ENCODE data around the gene THAP4. TPM values are rescaled to one million over a fixed set of nuclear protein-coding genes. Genes with fewer than 3 reads are reported as not detected.

THAP4 gene
- total RNA-seq, 1 experiment from 2014 or later = 71.2 TPM

GRCh38 chr2:241553512-241553830, 83.5 kb downstream of the THAP4 start:
- intact Hi-C loops (cut with micrococcal nuclease) = loop anchor here (10.0 kb wide), 1 partner anchor 331 kb away; no protein-coding TSS in a partner anchor
- BruUV-seq (replicated peaks) = no TSS peak
- Histone ChIP-seq H3K27me3 (ENCODE audit: insufficient read depth, low read length) (no peaks in the 10 kb centered on the region), H3K9ac (ENCODE audit: low read length) (no peak overlapping the region), H3K27ac (ENCODE audit: low read depth, low read length) (no peak overlapping the region), H3K79me2 (ENCODE audit: insufficient read depth, low read length) (no peaks in the 10 kb centered on the region), H3K36me3 (ENCODE audit: control insufficient read depth in 1 of 2, insufficient read depth in 2 of 2, low read length in 2 of 2) (no peaks in the 10 kb centered on the region), H4K20me1 (ENCODE audit: insufficient read depth) (no peaks in the 10 kb centered on the region), H3K4me2 (ENCODE audit: low read length) (no peak overlapping the region), H3K9me2 (ENCODE audit: insufficient read depth) (no peaks in the 10 kb centered on the region), H3K9me3 (ENCODE audit: control insufficient read depth in 1 of 2, insufficient read depth in 1 of 2, low read depth in 1 of 2, low read length in 2 of 2) (no peaks in the 10 kb centered on the region), H3K4me1 (ENCODE audit: control insufficient read depth in 1 of 2, insufficient read depth in 2 of 2, low read length in 2 of 2) (peaks cover 18 to 43% of the 10 kb centered on the region in 2 experiments), H3K4me3 (replicated peaks in 1 of 2; ENCODE audit: low read depth in 1 of 2, low read length in 2 of 2) (no peak overlapping the region), H2AFZ (ENCODE audit: low read depth, low read length, poor library complexity, severe bottlenecking) (no peak overlapping the region)
- ChIA-PET POLR2A (no interaction called here), RAD21 (ENCODE audit: low non-redundant PET in 1 of 2, low total read pairs in 2 of 2, uncharacterized antibody in 2 of 2, unreplicated experiment in 2 of 2) (no interaction called here), CTCF (interaction anchor here (0.6 kb wide), 1 partner anchor 93 kb away, joined by 5 read pairs; no protein-coding TSS in a partner anchor)
- TF ChIP-seq CTCF (IDR thresholded peaks at IDR 0.05 in 2 of 3, conservative IDR thresholded peaks at IDR 0.05 in 1 of 3; ENCODE audit: borderline replicate concordance in 1 of 3, insufficient read depth in 1 of 3, low read depth in 2 of 3, low read length in 2 of 3) = no peak
- no peak for TF ChIP-seq ZBTB33 (IDR thresholded peaks at IDR 0.05; ENCODE audit: extremely low read depth, insufficient replicate concordance, low read length)
- TF ChIP-seq RAD21 (IDR thresholded peaks at IDR 0.05; ENCODE audit: low read depth) = no peak
- TF ChIP-seq CBX3 (IDR thresholded peaks at IDR 0.05; ENCODE audit: low read depth) = no peak
- TF ChIP-seq ZFX (IDR thresholded peaks at IDR 0.05) = no peak
- TF ChIP-seq POLR2A (IDR thresholded peaks at IDR 0.05; ENCODE audit: borderline replicate concordance, extremely low read depth, insufficient read depth, insufficient read length) = no peak
- TF ChIP-seq CEBPB (IDR thresholded peaks at IDR 0.05; ENCODE audit: low read depth) = no peak
- no peak for TF ChIP-seq ELF1 (IDR thresholded peaks at IDR 0.05; ENCODE audit: borderline replicate concordance, low read depth)
- TF ChIP-seq POLR2AphosphoS5 (IDR thresholded peaks at IDR 0.05; ENCODE audit: low read depth, low read length) = no peak
- TF ChIP-seq MAX (IDR thresholded peaks at IDR 0.05) = no peak
- no peak for TF ChIP-seq SRF (IDR thresholded peaks at IDR 0.05; ENCODE audit: low read depth)
- no peak for TF ChIP-seq JUND (IDR thresholded peaks at IDR 0.05)
- TF ChIP-seq ZNF274 (IDR thresholded peaks at IDR 0.05; ENCODE audit: low read depth, low read length) = no peak
- TF ChIP-seq EGR1 (IDR thresholded peaks at IDR 0.05; ENCODE audit: low read depth) = no peak
- TF ChIP-seq YY1 (IDR thresholded peaks at IDR 0.05; ENCODE audit: extremely low read depth, insufficient replicate concordance, low read depth, low read length) = no peak
- TF ChIP-seq EZH2 (IDR thresholded peaks at IDR 0.05) = no peak
- TF ChIP-seq SIN3A (IDR thresholded peaks at IDR 0.05; ENCODE audit: low read depth) = no peak
- no peak for TF ChIP-seq EZH2phosphoT487 (IDR thresholded peaks at IDR 0.05; ENCODE audit: borderline replicate concordance)
- TF ChIP-seq REST (IDR thresholded peaks at IDR 0.05; ENCODE audit: low read depth) = no peak
- ATAC-seq (no peak), DNase-seq (ENCODE audit: low read depth, low spot score) (no peak)

Measured in HCT116 (cell line).